22Rv1 (cell line): Measurements from ENCODE around the gene GATD1.

ENCODE experiments used
- CTCF ChIP-seq: fragments of 450-650 bp; IDR thresholded peaks from 2 replicates; pipeline ENCODE4 v1.5.1; 2017; ENCODE audit warnings: mild to moderate bottlenecking
- ZFX ChIP-seq: fragments of 450-650 bp; IDR thresholded peaks from 2 replicates; pipeline ENCODE4 v1.6.1; 2017; ENCODE audit warnings: antibody characterized with exemption, borderline replicate concordance

- no peak for TF ChIP-seq CTCF
- TF ChIP-seq ZFX, result no peak
Observed at GRCh38 chr11:746289-747157, 30.8 kb downstream of the GATD1 start.
